Activated CD4-positive, CD25-positive, alpha-beta regulatory T cell treated with anti-CD3 and anti-CD28 coated beads, Interleukin-2, amount 50 U/mL, for 72 hours (primary cell): Measurements from ENCODE around the gene FTO.

Experiments used
- DNase-seq: peaks from one replicate; pipeline ENCODE4 v3.0.0; 2021

FTO gene

DNA sequence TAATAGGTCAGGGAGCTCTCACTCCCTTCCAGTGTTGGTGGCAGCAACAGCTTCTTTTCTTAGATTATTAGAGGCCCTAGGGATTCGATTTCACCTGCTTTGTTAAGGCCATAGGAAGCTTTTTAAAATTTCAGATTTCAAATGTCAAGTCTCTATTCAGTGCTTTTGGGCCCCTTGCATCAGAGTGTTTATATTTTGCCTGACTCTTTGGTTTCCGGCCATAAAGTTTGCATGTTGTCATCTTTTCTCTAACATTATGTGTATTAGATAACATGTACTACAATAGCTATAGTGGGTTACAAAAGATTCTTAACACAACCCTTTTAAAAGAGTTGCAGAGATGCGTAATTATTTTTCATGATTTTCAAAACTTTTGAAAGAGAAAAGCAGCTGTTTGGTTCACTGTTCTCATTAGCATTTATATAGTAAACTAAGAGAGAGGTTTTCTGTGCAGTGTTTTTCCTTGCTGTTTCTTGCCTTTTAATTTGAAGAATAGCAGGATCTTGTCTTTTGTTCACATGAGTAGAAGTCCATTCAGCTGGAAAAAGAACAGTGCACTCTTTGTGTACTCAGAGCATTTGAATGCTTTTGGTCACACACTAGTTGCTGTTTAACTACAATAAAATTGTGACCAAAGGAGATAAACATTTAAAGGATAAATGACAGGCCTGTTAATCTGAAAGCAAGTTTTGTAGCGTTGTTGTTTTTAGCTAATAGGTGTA lies 52.5 kb downstream of the FTO start:
- DNase-seq, result no peak

DNA sequence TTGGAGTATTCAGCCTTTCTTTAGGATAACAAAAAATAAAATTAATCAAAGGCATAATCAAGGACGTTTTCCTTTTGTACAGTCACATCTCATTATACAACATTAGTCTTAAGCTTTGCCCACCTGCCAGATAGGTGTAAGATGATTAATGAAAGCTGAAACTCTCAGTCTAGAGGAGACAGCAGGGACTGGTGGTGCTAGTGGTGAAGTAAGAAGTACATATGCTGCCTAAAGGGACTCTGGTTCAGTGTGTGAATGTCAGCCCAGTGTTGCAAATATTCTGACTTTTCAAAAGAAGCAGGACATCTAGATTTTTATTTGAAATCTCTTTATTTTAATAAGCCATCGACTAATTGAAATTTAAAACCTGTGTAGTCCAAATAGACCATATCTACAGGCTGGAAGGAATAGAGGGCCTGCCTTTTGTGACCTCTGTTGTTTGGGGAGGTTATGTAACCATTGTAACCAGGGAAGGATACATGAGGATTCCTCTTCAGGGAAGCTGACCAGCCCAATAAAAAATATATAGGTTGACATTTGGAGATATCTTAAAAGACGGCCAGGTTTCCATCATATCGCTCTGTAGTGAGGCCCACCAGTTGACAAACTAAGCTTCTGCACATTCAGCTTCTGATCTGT lies 54.1 kb downstream of the FTO start:
- no peak for DNase-seq

DNA sequence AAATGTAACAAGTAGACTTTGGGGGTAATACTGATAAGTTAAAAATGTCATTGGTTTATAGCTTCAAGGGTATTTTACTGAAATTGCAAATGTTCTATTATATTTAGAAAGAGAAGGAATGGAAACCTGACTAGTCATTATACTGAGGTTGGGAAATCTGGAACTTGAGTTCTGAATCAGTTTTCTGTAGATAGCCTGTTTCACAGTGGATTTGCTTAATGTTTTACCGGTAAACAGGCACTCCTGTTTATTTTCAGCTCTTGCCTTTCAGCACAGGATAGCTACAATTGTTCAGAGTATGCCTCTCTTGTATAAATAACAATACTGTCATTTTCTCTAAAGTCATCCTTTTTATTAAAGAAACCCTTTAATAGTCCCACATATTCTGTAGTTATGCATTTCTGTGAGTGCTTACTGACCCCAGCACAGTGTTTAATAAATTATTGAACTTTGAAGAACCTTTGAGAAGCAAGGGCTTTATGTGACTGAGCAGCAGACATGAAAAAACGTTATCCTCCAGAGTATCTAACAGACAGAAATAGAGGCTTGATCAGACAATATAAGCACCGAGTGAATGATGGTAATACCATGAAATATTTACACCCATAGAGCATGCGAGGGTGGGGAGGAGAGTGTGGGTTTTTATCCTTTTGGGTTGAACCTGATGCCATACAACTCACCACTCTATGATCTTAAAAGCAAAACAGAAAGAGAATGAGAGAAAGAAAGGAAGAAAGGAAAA lies 58.2 kb downstream of the FTO start:
- no peak for DNase-seq

DNA sequence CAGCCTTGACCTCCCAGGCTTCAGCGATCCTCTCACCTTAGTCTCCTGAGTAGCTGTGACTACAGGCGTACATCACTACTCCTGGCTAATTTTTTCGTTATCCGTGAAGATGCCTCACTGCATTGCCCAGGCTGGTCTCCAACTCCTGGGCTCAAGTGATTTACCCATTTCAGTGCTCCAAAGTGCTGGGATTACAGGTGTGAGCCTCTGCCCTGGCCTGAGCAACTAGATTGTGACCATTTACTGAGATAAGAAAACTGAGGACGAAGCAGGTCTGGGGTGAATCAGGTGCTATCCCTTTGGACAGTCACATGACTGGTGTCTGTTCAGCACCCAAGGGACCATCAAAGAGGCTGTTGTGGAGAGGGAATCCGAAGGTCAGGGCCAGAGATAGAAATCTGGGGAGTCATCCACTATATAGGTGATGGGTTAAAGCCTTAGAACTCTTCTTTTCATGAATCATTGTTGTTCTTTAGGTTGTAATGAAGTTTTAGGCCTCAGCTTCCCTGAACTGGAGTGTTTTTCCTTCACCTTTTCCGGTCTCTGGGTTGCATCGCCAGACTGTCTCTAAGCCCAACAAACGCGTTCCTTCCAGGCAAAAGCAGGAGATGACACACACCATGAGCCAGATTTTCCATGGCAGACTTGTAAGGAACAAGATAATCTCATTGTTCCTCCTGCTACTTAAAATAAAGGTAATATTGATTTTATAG lies 62.5 kb downstream of the FTO start:
- DNase-seq, result no peak

DNA sequence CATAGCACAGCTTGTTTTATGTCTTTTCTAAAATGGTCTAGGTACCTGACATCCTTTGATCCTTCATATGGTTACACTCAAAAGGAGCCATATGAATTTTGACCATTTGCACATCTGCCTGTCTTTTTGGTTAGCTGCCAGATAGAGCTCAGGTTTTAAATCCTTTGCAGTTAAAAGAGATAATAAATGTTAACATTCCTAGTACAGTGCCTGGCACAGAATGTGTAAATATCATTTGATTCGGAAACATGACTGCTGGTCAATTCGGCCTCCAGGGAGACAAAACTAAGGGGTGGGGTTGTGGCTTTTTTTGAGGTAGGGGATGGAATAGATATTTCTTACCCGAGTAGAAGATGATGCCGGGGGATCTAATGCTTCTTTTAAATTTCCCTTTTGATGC lies 64.2 kb downstream of the FTO start:
- no peak for DNase-seq

DNA sequence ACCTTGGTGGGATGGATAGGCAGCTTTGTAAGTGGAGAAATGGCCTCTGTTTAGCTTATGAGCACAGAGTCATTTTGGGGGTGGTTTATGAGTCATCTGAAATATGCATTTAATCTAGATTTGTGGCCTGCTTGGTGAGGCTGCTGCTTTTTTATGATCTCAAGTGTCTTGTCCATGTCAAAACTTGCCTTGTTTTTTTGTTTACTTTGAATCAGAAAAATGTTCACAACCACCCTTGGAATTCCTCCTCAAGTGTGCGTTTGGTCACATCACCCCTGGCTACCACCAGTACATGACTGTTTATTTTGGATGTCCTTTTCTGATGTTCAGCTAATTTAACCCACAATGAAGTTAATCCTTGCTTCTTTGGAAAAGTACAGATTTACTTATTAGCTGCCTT lies 64.6 kb downstream of the FTO start:
- DNase-seq, result no peak

DNA sequence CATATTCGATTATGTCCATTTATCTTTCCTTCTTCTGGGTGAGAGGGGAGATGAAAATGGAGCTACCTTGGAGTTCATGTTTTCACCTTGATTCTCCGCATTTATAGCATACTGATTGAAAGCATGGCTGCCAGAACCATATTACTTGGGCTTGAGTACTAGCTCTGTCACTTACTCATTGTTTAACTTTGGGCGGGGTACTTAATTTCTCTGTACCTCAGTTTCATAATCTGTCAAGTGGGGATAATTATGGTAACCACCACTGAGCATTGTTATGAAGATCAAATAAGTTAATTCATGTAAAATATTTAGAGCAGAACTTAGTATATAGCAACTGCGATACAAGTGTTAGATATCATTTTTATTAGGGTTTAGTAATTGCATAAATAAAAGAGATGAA lies 65.2 kb downstream of the FTO start:
- DNase-seq, result no peak

DNA sequence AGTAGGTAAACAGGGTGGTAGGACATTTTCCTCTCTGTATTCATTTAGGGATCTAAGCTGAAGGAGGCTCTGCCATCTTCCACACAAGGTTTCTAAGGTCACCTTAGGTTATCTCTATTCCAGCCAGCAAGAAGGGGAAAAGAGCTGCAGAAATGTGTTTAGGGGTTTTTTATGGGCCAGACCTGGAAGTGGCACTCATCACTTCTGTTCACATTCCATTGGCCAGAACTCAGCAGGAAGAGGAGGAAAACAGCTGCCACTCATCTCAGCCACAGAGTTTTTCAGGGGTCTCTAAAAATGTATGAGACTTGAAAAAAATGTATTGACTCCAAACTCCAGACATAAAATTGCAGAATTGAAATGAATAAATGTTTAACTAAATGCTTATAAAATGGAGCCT lies 65.8 kb downstream of the FTO start:
- DNase-seq, result no peak

DNA sequence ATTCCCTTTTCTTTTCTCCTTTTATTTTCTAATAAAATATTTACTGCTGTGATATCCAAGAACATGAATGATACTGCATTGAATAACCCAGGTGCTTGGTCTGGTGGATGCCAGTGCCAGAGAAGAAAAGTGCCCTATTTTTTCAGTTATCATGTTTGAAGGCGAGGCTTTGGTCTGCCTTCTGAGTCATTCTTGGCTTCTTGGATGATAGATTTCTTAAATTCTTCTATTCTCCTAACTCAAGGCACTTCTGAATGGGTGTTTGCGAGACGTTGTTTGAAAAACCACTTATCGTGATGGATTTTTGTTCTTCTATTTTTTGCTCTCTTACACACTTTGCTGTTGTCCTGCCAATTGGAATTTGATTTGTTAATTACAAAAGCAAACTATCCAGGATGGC lies 66.7 kb downstream of the FTO start:
- DNase-seq, result no peak

DNA sequence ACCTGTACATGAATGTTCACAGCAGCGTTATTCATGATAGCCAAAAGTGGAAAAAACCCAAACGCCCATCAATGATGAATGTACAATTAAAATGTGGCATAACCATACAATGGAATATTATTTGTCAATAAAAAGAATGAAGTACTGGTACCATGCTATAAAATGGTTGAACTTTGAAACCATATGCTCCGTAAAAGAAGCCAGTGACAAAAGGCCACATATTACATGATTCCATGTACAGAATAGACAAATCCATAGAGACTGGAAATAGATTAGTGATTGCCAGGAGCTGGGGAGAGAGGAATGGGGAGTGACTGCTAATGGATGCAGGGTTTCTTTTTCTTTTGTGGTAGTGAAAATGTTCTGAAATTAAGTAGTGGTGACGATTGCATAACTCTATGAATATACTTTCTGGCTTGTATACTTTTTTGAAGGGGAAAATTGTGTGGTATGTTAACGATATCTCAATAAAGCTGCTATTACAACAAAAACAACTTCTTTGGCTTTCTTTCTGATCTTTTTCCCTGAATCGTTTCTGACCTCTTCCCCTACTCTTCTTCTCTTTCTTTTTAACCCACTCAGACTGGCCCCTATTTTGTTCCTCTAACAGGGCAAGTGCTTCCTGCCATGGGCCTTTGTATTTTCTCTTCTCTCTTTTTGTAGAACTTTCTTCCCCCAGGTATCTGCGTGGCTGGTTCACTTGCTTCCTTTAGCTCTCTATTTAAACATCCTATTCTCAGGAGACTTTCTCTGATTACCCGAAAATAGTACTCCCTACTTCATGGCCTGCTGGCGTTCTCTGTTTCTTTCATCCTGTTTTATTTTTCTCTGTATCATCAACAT lies 67.9 kb downstream of the FTO start:
- DNase-seq, result no peak

DNA sequence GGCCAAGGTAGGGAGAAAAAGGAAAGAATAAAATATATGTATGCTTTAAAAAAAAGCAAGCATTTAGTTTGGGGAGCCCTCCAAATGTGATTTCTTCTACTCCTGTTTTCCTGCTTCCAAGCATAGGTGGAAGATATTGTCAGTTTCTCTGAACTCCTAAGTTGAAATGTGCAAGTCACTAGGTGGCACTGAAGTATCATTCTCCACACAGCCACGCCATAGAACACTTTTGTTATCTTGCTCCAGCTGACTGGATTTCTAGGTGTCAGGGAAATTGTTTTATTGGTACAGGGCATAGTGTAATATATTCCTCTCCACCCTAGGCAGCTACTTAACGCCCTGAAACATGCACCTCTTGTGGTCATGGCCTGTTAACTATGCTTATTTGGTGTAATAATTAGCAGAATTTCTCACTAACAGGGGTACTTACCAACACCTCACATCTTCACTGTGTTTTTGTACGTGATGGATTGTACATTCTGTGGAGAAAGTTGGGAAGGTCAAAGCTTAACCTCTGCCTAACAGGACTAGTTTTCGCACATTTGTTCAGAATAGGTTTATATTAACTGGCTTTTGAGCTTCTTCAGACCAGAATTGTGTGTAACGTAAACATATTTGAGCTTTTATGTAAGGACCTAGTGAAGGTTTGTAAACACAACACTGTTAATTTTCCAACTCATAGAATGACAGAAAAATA lies 69.3 kb downstream of the FTO start:
- DNase-seq, result no peak

DNA sequence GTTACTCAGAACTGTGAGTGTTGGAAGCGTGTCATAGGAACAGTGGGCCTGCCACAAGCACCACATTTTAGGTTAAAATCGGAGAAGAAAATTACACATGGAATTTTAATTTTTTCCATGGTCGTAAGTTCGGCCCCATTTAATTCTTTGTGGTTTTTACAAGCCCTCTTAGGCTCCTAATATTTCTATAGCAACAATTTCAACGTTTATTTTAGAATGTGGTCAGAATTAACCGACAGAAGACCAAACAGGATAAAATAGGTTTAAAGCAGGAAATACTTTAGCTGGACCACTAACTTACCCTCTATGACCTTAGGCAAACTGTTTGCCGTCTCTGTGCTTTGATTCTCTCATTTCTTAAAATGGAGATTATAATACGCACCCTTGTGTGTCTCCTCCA lies 69.9 kb downstream of the FTO start:
- DNase-seq, result no peak

DNA sequence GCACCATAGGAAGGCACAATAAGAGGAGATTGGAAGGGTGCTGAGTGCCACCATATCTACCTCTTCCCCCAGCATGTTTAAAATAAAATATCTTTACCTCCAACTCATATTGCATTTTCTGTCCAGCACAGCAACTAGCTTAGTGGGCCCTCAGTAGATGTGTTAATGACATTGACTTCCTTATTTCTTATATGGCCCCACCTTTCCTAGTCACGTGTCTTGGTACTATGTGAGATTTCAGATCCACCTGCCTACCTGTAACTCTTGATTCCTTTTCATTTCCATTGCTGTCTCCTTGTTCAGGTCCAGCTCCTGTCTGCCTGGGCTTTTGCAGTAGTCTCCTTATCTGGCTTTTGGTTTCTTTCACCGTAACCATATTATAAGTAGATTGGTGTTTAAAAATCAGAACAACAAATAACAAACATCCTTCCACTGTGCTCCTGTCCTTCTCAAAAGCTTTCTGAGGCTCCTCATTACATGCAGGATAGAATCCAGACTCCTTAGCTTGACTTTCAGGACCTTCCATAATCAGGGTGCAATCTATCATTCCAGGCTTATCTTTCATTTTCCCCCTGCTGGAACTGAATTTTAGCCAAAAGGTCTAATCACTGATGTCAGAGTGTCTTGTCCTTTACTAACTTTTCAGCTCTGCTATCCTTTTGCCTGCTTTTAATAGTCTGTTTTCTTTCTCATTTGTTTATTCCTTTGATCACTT lies 71.3 kb downstream of the FTO start:
- no peak for DNase-seq

DNA sequence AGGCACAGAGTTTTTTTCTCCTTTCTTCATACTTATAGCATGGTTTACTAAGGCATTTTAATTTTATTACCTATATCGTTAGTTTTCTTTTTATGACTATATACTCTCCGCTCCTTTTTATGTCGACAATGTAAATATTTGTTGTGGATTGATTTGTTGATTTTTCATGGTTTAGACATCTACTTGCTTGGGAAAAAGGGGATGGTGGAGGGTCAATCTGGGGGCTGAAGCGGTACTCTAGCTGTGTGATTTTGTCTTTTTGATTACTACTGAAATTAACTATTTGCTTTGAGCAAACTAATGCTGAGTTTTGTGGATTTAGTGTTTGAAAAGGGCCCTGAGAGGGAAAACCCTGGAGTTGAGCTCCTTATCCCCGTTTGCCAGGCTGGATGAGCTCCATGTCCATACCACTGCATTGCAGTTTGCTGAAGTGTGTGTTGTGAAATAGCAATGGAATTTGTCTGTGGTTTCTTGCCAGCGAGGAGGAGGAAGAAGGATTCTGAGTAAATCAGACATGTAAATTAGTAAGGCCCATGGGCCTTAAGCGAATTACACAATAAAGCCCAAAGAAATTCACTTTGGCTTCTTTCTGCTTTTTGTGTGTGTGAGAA lies 72.0 kb downstream of the FTO start:
- DNase-seq, result no peak

DNA sequence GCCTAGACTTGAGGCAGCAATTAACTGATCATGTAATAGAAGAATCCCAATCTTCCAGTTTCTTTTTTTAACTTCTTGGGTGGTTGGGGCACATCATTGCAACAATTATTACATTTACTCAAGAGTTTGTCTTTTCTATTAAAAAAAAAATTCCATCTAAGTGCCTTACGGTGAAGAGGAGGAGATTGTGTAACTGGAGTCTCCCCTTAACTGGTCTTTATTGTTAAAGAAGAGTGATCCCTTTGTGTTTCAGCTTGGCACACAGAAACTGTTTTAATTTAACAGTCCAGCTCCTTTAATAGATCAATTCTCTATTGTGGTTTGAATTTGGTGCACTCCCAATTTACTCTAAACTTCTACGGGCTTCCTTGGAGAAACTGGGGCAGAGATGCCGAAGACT lies 75.2 kb downstream of the FTO start:
- DNase-seq, result no peak

DNA sequence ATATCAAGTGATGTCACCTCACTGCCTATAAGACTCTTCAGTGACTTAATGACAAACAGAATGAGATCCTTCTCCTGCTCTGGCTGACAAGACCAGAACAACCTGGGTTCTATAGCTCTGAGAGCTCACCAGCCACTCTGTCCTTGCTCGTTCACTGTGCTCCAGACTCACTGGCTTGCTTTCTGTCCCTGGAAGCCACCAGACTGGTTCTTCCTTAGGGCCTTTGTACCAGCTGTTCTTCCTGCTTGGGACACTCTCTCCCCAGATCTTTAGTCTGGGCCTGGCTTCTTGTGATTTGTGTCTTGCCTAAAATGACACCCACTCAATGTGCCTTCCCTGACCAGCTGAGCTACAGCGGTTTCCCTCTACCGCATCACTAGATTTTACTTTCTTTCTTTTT lies 76.1 kb downstream of the FTO start:
- DNase-seq, result no peak

DNA sequence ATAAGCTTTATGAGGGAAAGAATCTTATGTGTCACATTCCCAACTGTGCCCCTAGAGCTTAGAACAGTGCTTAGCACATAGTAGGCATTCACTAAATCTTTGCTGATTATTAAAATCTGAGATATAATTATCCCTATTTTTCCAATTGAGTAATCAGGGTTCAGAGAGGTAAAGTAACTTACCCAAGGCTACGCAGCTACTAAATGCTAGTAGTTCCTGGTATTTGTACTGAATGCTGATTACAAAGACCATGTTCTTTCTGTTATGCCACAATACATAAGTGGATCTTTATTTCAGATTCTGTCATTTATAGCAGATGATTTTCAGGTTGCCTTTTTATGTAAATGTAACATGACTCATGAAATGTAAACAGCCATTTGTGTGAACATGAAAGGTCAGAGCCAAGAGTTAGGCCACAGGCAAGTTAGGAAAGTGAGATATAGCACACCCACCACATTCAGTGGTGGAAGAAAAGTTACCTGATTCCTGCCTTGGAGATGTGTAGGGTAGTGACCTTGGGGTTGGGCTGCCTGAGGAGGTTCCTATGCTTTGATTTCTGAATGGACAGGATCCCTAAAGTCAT lies 77.2 kb downstream of the FTO start:
- DNase-seq, result no peak

DNA sequence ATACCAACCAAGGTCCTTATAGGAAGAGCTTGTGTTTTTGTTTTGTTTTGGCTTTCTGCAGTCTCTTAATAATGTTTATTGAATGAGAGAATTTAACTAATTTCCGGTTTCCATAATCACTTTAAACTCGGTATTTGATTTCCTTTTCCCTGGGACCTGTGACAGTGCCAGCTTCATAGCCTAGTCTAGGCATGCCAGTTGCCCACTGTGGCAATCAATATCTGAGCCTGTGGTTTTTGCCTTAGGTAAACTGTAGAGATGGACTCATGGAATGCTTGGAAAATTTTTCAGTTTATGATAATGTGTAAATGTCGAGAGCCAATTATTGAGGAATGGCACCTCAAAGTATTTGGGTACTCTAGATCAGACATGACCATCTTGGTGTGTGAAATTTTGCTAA lies 78.2 kb downstream of the FTO start:
- no peak for DNase-seq

DNA sequence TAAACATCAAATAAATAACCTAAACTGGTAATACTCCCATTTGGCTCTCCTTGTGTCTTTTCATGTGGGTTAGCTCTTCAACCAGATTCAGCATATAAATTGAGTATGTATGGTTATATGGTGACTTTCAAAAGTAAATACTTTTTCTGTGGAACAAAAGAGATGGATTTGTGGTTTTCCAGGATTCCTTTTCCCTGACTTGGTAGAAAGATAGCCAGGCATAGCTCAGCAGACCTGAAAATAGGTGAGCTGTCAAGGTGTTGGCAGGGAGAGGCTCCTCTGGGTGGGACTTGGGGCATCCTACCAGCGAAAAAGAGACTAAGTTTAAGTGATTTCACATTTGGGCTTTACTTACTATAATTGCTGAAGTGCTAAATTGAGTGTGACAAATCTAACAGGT lies 80.3 kb downstream of the FTO start:
- DNase-seq, result no peak

DNA sequence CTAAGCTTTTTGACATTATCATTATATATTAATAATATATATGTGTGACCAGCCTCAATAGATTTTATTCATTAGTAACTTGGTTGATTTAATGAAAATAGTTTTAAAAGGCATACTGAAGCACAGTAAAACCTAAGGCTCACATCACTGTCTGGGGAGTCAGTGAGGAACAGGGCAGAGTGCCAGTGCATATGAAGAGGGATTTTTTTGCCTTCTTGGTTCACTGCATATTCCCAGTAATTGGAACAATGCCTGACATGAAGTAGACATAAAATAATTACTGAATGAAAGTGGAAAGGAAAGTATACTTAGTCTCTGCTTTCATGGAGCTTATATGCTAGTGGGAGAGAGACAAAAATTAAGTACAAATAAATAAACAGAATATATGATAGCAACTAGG lies 81.1 kb downstream of the FTO start:
- no peak for DNase-seq

DNA sequence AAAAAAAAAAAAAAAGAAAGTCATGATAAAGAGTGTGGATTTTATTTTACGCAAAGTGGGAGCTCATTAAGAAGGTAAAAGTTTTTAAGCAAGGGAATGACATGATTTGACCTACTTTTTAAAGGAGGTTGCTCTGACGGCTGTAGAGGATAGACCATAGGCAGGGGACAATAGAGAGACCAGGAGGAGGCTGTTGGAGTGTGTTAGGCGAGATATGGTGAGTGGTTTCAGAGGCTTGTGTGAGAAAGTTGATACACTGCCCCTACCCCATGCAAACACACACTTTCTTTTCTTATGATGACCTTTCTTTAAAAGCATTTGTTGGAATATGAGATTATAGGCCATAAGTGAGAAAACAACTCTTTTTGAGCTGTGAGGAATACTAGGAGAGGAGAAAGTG lies 82.0 kb downstream of the FTO start:
- no peak for DNase-seq
